HCT116 (cell line): ENCODE data around the gene BRICD5. TPM values are rescaled to one million over a fixed set of nuclear protein-coding genes. Genes with fewer than 3 reads are reported as not detected.
A peak's percentile ranks its signal among the peaks of the same experiment; 100 is the strongest.

Source experiments
- ATAC-seq: fragments of 200-7000 bp; cut with Tn5 transposase; 2 replicates; pipeline ENCODE4 v1.9.1; 2020; ENCODE audit warnings: mild to moderate bottlenecking, moderate library complexity
- BruUV-seq: library from RNA; stranded (reverse); fragments of 400-500 nt; replicated peaks from 2 replicates; lab custom pipeline; 2021; lab: Mats Ljungman, UMichigan
- CTCF ChIA-PET: fragments of 300-600 bp; sonication (Branson Sonifier 250); formaldehyde crosslinking; loops from one replicate; lab custom pipeline; 2021; ENCODE audit warnings: antibody characterized with exemption; lab: Charles Lee
- POLR2A ChIA-PET: fragments of 300-600, 350-600 bp; sonication (Branson Sonifier 250); formaldehyde crosslinking; loops from one replicate; lab custom pipeline; 2021; ENCODE audit warnings: antibody characterized with exemption; lab: Charles Lee
- RAD21 ChIA-PET, 2 experiments: fragments of 300-600 bp; sonication (Branson Sonifier 250); formaldehyde crosslinking; loops; one replicate each; lab custom pipeline; 2023; ENCODE audit warnings: low total read pairs in 2 of 2; ENCODE audit not compliant: uncharacterized antibody in 2 of 2, unreplicated experiment in 2 of 2, low non-redundant PET in 1 of 2; lab: Charles Lee
- DNase-seq: peaks from one replicate; pipeline ENCODE4 v3.0.0-alpha.2; 2010; ENCODE audit warnings: low read depth, low spot score
- H2AFZ ChIP-seq: fragments of 200-600 bp; shearing (Covaris generic), sonication (generic); 2 replicates; pipeline ENCODE4 v1.6.1; 2017; ENCODE audit warnings: low read depth, mixed run types, mixed read lengths, antibody characterized with exemption, low read length; ENCODE audit not compliant: poor library complexity, severe bottlenecking
- H3K27ac ChIP-seq: 2 replicates; pipeline ENCODE4 v1.5.1; 2012; ENCODE audit warnings: low read depth, low read length
- H3K27me3 ChIP-seq: fragments of 200-600 bp; sonication (generic); 2 replicates; pipeline ENCODE4 v1.6.1; 2016; ENCODE audit warnings: mixed run types, low read length, mixed read lengths; ENCODE audit not compliant: insufficient read depth
- H3K36me3 ChIP-seq, 2 experiments: fragments of 200-500 bp in 1 of 2; fragments of 200-600 bp in 1 of 2; sonication (Bioruptor generic) in 1 of 2; sonication (generic) in 1 of 2; 2 replicates each; pipeline versions ENCODE4 v1.5.1 to v1.6.1; 2014 to 2016; ENCODE audit warnings: low read length in 2 of 2, inconsistent platforms in 1 of 2, mixed read lengths in 1 of 2, mixed run types in 1 of 2; ENCODE audit not compliant: insufficient read depth in 2 of 2, control insufficient read depth in 1 of 2
- H3K4me1 ChIP-seq, 2 experiments: fragments of 200-600 bp in 1 of 2; sonication (generic) in 1 of 2; 2 replicates each; pipeline versions ENCODE4 v1.5.1 to v1.6.1; 2012 to 2017; ENCODE audit warnings: low read length in 2 of 2, inconsistent platforms in 1 of 2, mild to moderate bottlenecking in 1 of 2, mixed read lengths in 1 of 2, mixed run types in 1 of 2, moderate library complexity in 1 of 2; ENCODE audit not compliant: insufficient read depth in 2 of 2, control insufficient read depth in 1 of 2
- H3K4me2 ChIP-seq: fragments of 200-600 bp; sonication (generic); 2 replicates; pipeline ENCODE4 v1.6.1; 2017; ENCODE audit warnings: mixed run types, low read length, mixed read lengths
- H3K4me3 ChIP-seq, 2 experiments: fragments of 200-600 bp in 1 of 2; sonication (generic) in 1 of 2; replicated peaks in 1 of 2; 2 replicates each; pipeline ENCODE4 v1.5.1; 2011 to 2016; ENCODE audit warnings: low read length in 2 of 2, control low read depth in 1 of 2, low read depth in 1 of 2, mild to moderate bottlenecking in 1 of 2, mixed read lengths in 1 of 2, mixed run types in 1 of 2
- H3K79me2 ChIP-seq: fragments of 200-600 bp; sonication (generic); 2 replicates; pipeline ENCODE4 v1.6.1; 2017; ENCODE audit warnings: mild to moderate bottlenecking, mixed run types, low read length, moderate library complexity, mixed read lengths; ENCODE audit not compliant: insufficient read depth
- H3K9ac ChIP-seq: fragments of 200-600 bp; sonication (generic); 2 replicates; pipeline ENCODE4 v1.6.1; 2016; ENCODE audit warnings: low read length, mixed read lengths
- H3K9me2 ChIP-seq: fragments of 200-600 bp; sonication (generic), shearing (Covaris generic); 2 replicates; pipeline ENCODE4 v1.6.1; 2017; ENCODE audit warnings: mixed run types, mild to moderate bottlenecking, moderate library complexity; ENCODE audit not compliant: insufficient read depth
- H3K9me3 ChIP-seq, 2 experiments: fragments of 200-500 bp in 1 of 2; fragments of 200-600 bp in 1 of 2; sonication (Bioruptor generic) in 1 of 2; sonication (generic) in 1 of 2; 2 replicates each; pipeline ENCODE4 v1.6.1; 2014 to 2017; ENCODE audit warnings: low read length in 2 of 2, mixed read lengths in 2 of 2, inconsistent platforms in 1 of 2, low read depth in 1 of 2, mild to moderate bottlenecking in 1 of 2, mixed run types in 1 of 2, moderate library complexity in 1 of 2; ENCODE audit not compliant: control insufficient read depth in 1 of 2, insufficient read depth in 1 of 2
- H4K20me1 ChIP-seq: fragments of 200-600 bp; sonication (generic), shearing (Covaris generic); 2 replicates; pipeline ENCODE4 v1.6.1; 2017; ENCODE audit warnings: mixed run types, mild to moderate bottlenecking, moderate library complexity; ENCODE audit not compliant: insufficient read depth
- EGR1 ChIP-seq: IDR thresholded peaks from 2 replicates; pipeline ENCODE4 v1.6.1; 2012; ENCODE audit warnings: low read depth
- EZH2 ChIP-seq: fragments of 200-600 bp; sonication (generic); IDR thresholded peaks from 2 replicates; pipeline ENCODE4 v1.6.1; 2017; ENCODE audit warnings: antibody characterized with exemption, mixed run types
- JUND ChIP-seq: IDR thresholded peaks from 2 replicates; pipeline ENCODE4 v1.6.1; 2012
- SIN3A ChIP-seq: IDR thresholded peaks from 2 replicates; pipeline ENCODE4 v1.6.1; 2012; ENCODE audit warnings: low read depth
- SRF ChIP-seq: IDR thresholded peaks from 2 replicates; pipeline ENCODE4 v1.6.1; 2012; ENCODE audit warnings: low read depth
- TCF7L2 ChIP-seq: IDR thresholded peaks from 2 replicates; pipeline ENCODE4 v1.7.0; 2011; ENCODE audit warnings: borderline replicate concordance, inconsistent platforms; ENCODE audit not compliant: insufficient read depth, insufficient read length; ENCODE audit errors: extremely low read depth
- YY1 ChIP-seq: IDR thresholded peaks from 2 replicates; pipeline ENCODE4 v1.6.1; 2011; ENCODE audit warnings: low read length, low read depth, moderate library complexity, mild to moderate bottlenecking; ENCODE audit not compliant: insufficient replicate concordance; ENCODE audit errors: extremely low read depth
- ZFX ChIP-seq: fragments of 450-650 bp; IDR thresholded peaks from 2 replicates; pipeline ENCODE4 v1.6.1; 2017
- ZNF274 ChIP-seq: fragments of 200-500 bp; sonication (Bioruptor generic); IDR thresholded peaks from 2 replicates; pipeline ENCODE4 v1.6.1; 2014; ENCODE audit warnings: mild to moderate bottlenecking, low read depth, low read length, inconsistent platforms
- intact Hi-C: fragments of 100-400 bp; cut with micrococcal nuclease; formaldehyde crosslinking; loops from 2 replicates; pipeline ENCODE4 v1.10.0; 2022
- total RNA-seq: library from RNA; stranded (reverse); gene quantifications from one replicate; pipeline ENCODE4 v1.2.1, GENCODE V29; 2021; ENCODE audit not compliant: unreplicated experiment

BRICD5 gene
- total RNA-seq, 1 experiment from 2014 or later, result 9.8 TPM

- H3K9me2 ChIP-seq, result no peaks in the 10 kb centered on the region
- H3K27ac ChIP-seq, result peak within 1 kb of the TSS; percentile 98
- intact Hi-C loops, result no loop called here
- H2AFZ ChIP-seq, result no peak within 1 kb of the TSS
- CTCF ChIA-PET, result interaction anchor here (1.6 to 2.3 kb wide), 2 partner anchors 20 to 37 kb away, joined by 7 to 13 read pairs; partner anchors contain the start of gene ECI1
- peaks cover 9% of the 10 kb centered on the region; the same call in 1 of the 2 replicates for H4K20me1 ChIP-seq
- RAD21 ChIA-PET, result interaction anchor here in 1 of 2 experiments (1.0 kb wide), 1 partner anchor 20 kb away, joined by 5 read pairs; no protein-coding TSS in a partner anchor
- peak within 1 kb of the TSS; percentile 99 for H3K4me2 ChIP-seq
- peak within 1 kb of the TSS; percentile 62 to 84 for H3K4me3 ChIP-seq
- H3K27me3 ChIP-seq, result no peaks in the 10 kb centered on the region
- POLR2A ChIA-PET, result interaction anchor here (0.7 to 2.7 kb wide), 7 partner anchors 16 to 273 kb away, joined by 3 to 17 read pairs (median 8); partner anchors contain the start of genes ECI1, RPS2 and TRAF7
- peaks cover 0 to 14% of the 10 kb centered on the region in 2 experiments; a peak in 2 of 4 replicates for H3K36me3 ChIP-seq
- peak within 1 kb of the TSS; percentile 93 for H3K9ac ChIP-seq
- H3K9me3 ChIP-seq, result no peaks in the 10 kb centered on the region
- H3K79me2 ChIP-seq, result peaks cover 33% of the 10 kb centered on the region
- TF ChIP-seq EGR1, result peak; percentile 88
- TF ChIP-seq EZH2, result no peak
- H3K4me1 ChIP-seq, result peaks cover 23 to 37% of the 10 kb centered on the region in 2 experiments
- ATAC-seq (peak; percentile 79), DNase-seq (no peak)
- BruUV-seq, result no TSS peak
Observed at GRCh38 chr16:2214719-2214968, 4.0 kb upstream of the BRICD5 start, which contains the start of gene PGP. PGP (minus strand) TSS chr16:2214840; CDS start chr16:2214777, 63 bp downstream.

- Histone ChIP-seq H3K27me3 (no peaks in the 10 kb centered on the region), H4K20me1 (peaks cover 9% of the 10 kb centered on the region; the same call in 1 of the 2 replicates), H3K36me3 (peaks cover 0 to 14% of the 10 kb centered on the region in 2 experiments; a peak in 2 of 4 replicates), H3K9me2 (no peaks in the 10 kb centered on the region), H3K4me3 (peak overlapping the region; percentile 62 to 84), H3K9me3 (no peaks in the 10 kb centered on the region), H3K9ac (peak overlapping the region; percentile 92), H3K79me2 (peaks cover 33% of the 10 kb centered on the region)
- POLR2A ChIA-PET, result interaction anchor here (0.7 to 2.7 kb wide), 6 partner anchors 16 to 274 kb away, joined by 3 to 17 read pairs (median 8); partner anchors contain the start of genes ECI1, RPS2 and TRAF7
- no TSS peak for BruUV-seq
- TF ChIP-seq YY1 (no peak), SRF (no peak), ZFX (peak; percentile 97), TCF7L2 (no peak), SIN3A (no peak), ZNF274 (no peak), JUND (no peak)
- TF ChIP-seq, all 23 proteins: peak for 1
- CTCF ChIA-PET, result interaction anchor here (1.6 to 2.3 kb wide), 2 partner anchors 19 to 38 kb away, joined by 7 to 13 read pairs; partner anchors contain the start of gene ECI1
- ATAC-seq (peak; percentile 0; the same call in 1 of the 2 replicates), DNase-seq (no peak)
- Histone ChIP-seq H3K4me1 (peaks cover 23 to 37% of the 10 kb centered on the region in 2 experiments), H2AFZ (no peak overlapping the region), H3K27ac (peak overlapping the region; percentile 98), H3K4me2 (peak overlapping the region; percentile 99)
- RAD21 ChIA-PET, result interaction anchor here in 1 of 2 experiments (1.0 kb wide), 1 partner anchor 19 kb away, joined by 5 read pairs; no protein-coding TSS in a partner anchor
- intact Hi-C loops, result no loop called here
Observed at GRCh38 chr16:2213817-2214718, 3.4 kb upstream of the BRICD5 start.
